Trophoblast cell (in vitro differentiated cells and primary cell): ENCODE measurements around the gene VPS41.

ENCODE experiments used
- DNase-seq, 2 donors: peaks; one replicate each; pipeline ENCODE4 v3.0.0-alpha.2; 2016
- H2AFZ ChIP-seq: 2 replicates; pipeline ENCODE4 v1.6.1; 2013; ENCODE audit warnings: low read length, moderate library complexity, mild to moderate bottlenecking; ENCODE audit not compliant: insufficient read depth, poor library complexity
- H2AK5ac ChIP-seq: 2 replicates; pipeline ENCODE4 v1.6.1; 2013; ENCODE audit warnings: mild to moderate bottlenecking, low read length
- H2BK120ac ChIP-seq: 2 replicates; pipeline ENCODE4 v1.6.1; 2013; ENCODE audit warnings: low read length, mild to moderate bottlenecking, moderate library complexity; ENCODE audit not compliant: insufficient read depth, poor library complexity
- H2BK12ac ChIP-seq: 2 replicates; pipeline ENCODE4 v1.6.1; 2013; ENCODE audit warnings: mild to moderate bottlenecking, low read length, moderate library complexity
- H2BK5ac ChIP-seq: 2 replicates; pipeline ENCODE4 v1.6.1; 2013; ENCODE audit warnings: low read length, low read depth, moderate library complexity, mild to moderate bottlenecking; ENCODE audit not compliant: poor library complexity
- H3K14ac ChIP-seq: 2 replicates; pipeline ENCODE4 v1.6.1; 2013; ENCODE audit warnings: mild to moderate bottlenecking, low read length
- H3K18ac ChIP-seq: 2 replicates; pipeline ENCODE4 v1.6.1; 2013; ENCODE audit warnings: mild to moderate bottlenecking, low read length
- H3K23ac ChIP-seq: 2 replicates; pipeline ENCODE4 v1.6.1; 2013; ENCODE audit warnings: low read length
- H3K27ac ChIP-seq: 2 replicates; pipeline ENCODE4 v1.5.1; 2013; ENCODE audit warnings: low read depth, mild to moderate bottlenecking, inconsistent platforms, low read length, moderate library complexity
- H3K27me3 ChIP-seq: 2 replicates; pipeline ENCODE4 v1.6.1; 2013; ENCODE audit warnings: inconsistent platforms, mild to moderate bottlenecking, low read length, moderate library complexity; ENCODE audit not compliant: insufficient read depth
- H3K36me3 ChIP-seq, 2 experiments: 1 replicate in 1 of 2; 2 replicates in 1 of 2; pipeline ENCODE4 v1.6.1; 2013; ENCODE audit warnings: low read length in 2 of 2, mild to moderate bottlenecking in 2 of 2, moderate library complexity in 1 of 2; ENCODE audit not compliant: insufficient read depth in 2 of 2, control insufficient read depth in 1 of 2
- H3K4ac ChIP-seq: 2 replicates; pipeline ENCODE4 v1.6.1; 2013; ENCODE audit warnings: low read depth, mild to moderate bottlenecking, low read length, moderate library complexity
- H3K4me1 ChIP-seq, 2 experiments: 1 replicate in 1 of 2; 2 replicates in 1 of 2; pipeline ENCODE4 v1.6.1; 2013; ENCODE audit warnings: low read length in 2 of 2, mild to moderate bottlenecking in 2 of 2, moderate library complexity in 1 of 2; ENCODE audit not compliant: insufficient read depth in 2 of 2, control insufficient read depth in 1 of 2
- H3K4me2 ChIP-seq: 2 replicates; pipeline ENCODE4 v1.6.1; 2013; ENCODE audit warnings: inconsistent platforms, mild to moderate bottlenecking, low read length, moderate library complexity
- H3K4me3 ChIP-seq: 2 replicates; pipeline ENCODE4 v1.5.1; 2013; ENCODE audit warnings: mild to moderate bottlenecking, low read depth, low read length, inconsistent platforms
- H3K79me1 ChIP-seq: one replicate; pipeline ENCODE4 v1.6.1; 2013; ENCODE audit warnings: low read length
- H3K79me2 ChIP-seq: 2 replicates; pipeline ENCODE4 v1.6.1; 2013; ENCODE audit warnings: low read length, mild to moderate bottlenecking; ENCODE audit not compliant: control insufficient read depth, insufficient read depth, poor library complexity
- H3K9ac ChIP-seq: 2 replicates; pipeline ENCODE4 v1.6.1; 2013; ENCODE audit warnings: mild to moderate bottlenecking, low read length
- H3K9me3 ChIP-seq: 2 replicates; pipeline ENCODE4 v1.6.1; 2013; ENCODE audit warnings: low read depth, mild to moderate bottlenecking, control low read depth, inconsistent platforms, low read length; ENCODE audit not compliant: insufficient read depth
- H4K12ac ChIP-seq: 2 replicates; pipeline ENCODE4 v1.6.1; 2013; ENCODE audit warnings: low read depth, mild to moderate bottlenecking, low read length, moderate library complexity
- H4K8ac ChIP-seq: 2 replicates; pipeline ENCODE4 v1.6.1; 2013; ENCODE audit warnings: low read depth, mild to moderate bottlenecking, low read length, moderate library complexity
- H4K91ac ChIP-seq: one replicate; pipeline ENCODE4 v1.6.1; 2013; ENCODE audit warnings: low read depth, mild to moderate bottlenecking, low read length, moderate library complexity
- WGBS: extraction: QIAGEN DNeasy Blood & Tissue Kit; methylation state at CpG from one replicate; pipeline ENCODE4 v1.1.7; 2013; ENCODE audit warnings: missing lambda C conversion rate; ENCODE audit not compliant: insufficient read length, insufficient coverage; ENCODE audit errors: extremely low coverage; 5-methylcytosine and 5-hydroxymethylcytosine counted together

Gene VPS41

GRCh38 chr7:38940774-38941173, 31.8 kb upstream of the VPS41 start:
- no peak overlapping the region for H2BK12ac ChIP-seq
- no peak overlapping the region for H3K4me2 ChIP-seq
- no peak overlapping the region for H2BK120ac ChIP-seq
- H3K79me1 ChIP-seq = no peaks in the 10 kb centered on the region
- H2AK5ac ChIP-seq = no peak overlapping the region
- no CpG with 5 or more reads among the region's 3 CpGs for WGBS
- H3K14ac ChIP-seq = no peak overlapping the region
- H2AFZ ChIP-seq = no peak overlapping the region
- no peaks in the 10 kb centered on the region for H3K9me3 ChIP-seq
- H4K91ac ChIP-seq = no peak overlapping the region
- H2BK5ac ChIP-seq = no peak overlapping the region
- no peak for DNase-seq
- H3K23ac ChIP-seq = no peak overlapping the region
- no peak overlapping the region for H4K8ac ChIP-seq
- H3K9ac ChIP-seq = no peak overlapping the region
- no peak overlapping the region for H4K12ac ChIP-seq
- no peaks in the 10 kb centered on the region for H3K36me3 ChIP-seq
- H3K4me1 ChIP-seq = peaks cover 0 to 3% of the 10 kb centered on the region in 2 experiments
- no peaks in the 10 kb centered on the region for H3K79me2 ChIP-seq
- H3K4ac ChIP-seq = no peak overlapping the region
- no peak overlapping the region for H3K18ac ChIP-seq
- H3K27ac ChIP-seq = no peak overlapping the region
- no peak overlapping the region for H3K4me3 ChIP-seq
- H3K27me3 ChIP-seq = no peaks in the 10 kb centered on the region

GRCh38 chr7:38938589-38938988, 29.6 kb upstream of the VPS41 start:
- H3K36me3 ChIP-seq = no peaks in the 10 kb centered on the region
- H3K4me1 ChIP-seq = peaks cover 0 to 3% of the 10 kb centered on the region in 2 experiments
- H3K27ac ChIP-seq = no peak overlapping the region
- H3K9me3 ChIP-seq = no peaks in the 10 kb centered on the region
- no peak overlapping the region for H2AK5ac ChIP-seq
- no CpG with 5 or more reads among the region's 4 CpGs for WGBS
- DNase-seq = no peak
- H3K4ac ChIP-seq = no peak overlapping the region
- no peak overlapping the region for H2AFZ ChIP-seq
- H4K8ac ChIP-seq = no peak overlapping the region
- no peak overlapping the region for H3K23ac ChIP-seq
- H3K27me3 ChIP-seq = no peaks in the 10 kb centered on the region
- H2BK5ac ChIP-seq = no peak overlapping the region
- no peak overlapping the region for H4K12ac ChIP-seq
- H2BK120ac ChIP-seq = no peak overlapping the region
- no peak overlapping the region for H3K9ac ChIP-seq
- no peak overlapping the region for H3K4me3 ChIP-seq
- no peaks in the 10 kb centered on the region for H3K79me2 ChIP-seq
- H2BK12ac ChIP-seq = no peak overlapping the region
- no peak overlapping the region for H3K18ac ChIP-seq
- H3K79me1 ChIP-seq = no peaks in the 10 kb centered on the region
- H4K91ac ChIP-seq = no peak overlapping the region
- H3K14ac ChIP-seq = no peak overlapping the region
- H3K4me2 ChIP-seq = no peak overlapping the region

- Histone ChIP-seq H4K12ac (no peak overlapping the region), H4K91ac (no peak overlapping the region), H2AFZ (no peak overlapping the region), H3K9me3 (no peaks in the 10 kb centered on the region), H3K36me3 (no peaks in the 10 kb centered on the region), H2AK5ac (no peak overlapping the region), H3K4me2 (no peak overlapping the region), H2BK12ac (no peak overlapping the region), H3K23ac (no peak overlapping the region), H3K4ac (no peak overlapping the region), H3K4me3 (no peak overlapping the region), H3K27ac (no peak overlapping the region), H3K14ac (no peak overlapping the region), H3K27me3 (no peaks in the 10 kb centered on the region), H2BK120ac (no peak overlapping the region), H3K4me1 (peaks cover 0 to 3% of the 10 kb centered on the region in 2 experiments), H3K9ac (no peak overlapping the region), H3K18ac (no peak overlapping the region), H3K79me2 (no peaks in the 10 kb centered on the region), H3K79me1 (no peaks in the 10 kb centered on the region), H4K8ac (no peak overlapping the region), H2BK5ac (no peak overlapping the region)
- no CpG with 5 or more reads among the region's 1 CpG for WGBS
- DNase-seq = no peak
Observed at GRCh38 chr7:38938001-38938485, 29.1 kb upstream of the VPS41 start.

- Histone ChIP-seq H4K8ac (no peak overlapping the region), H3K36me3 (no peaks in the 10 kb centered on the region)
Observed at GRCh38 chr7:38936641-38937040, 27.6 kb upstream of the VPS41 start.

More at GRCh38 chr7:38936641-38937040, 27.6 kb upstream of the VPS41 start:
- Histone ChIP-seq H2BK5ac (no peak overlapping the region), H3K4me3 (no peak overlapping the region), H2AFZ (no peak overlapping the region), H3K4ac (no peak overlapping the region), H2BK120ac (no peak overlapping the region), H3K18ac (no peak overlapping the region), H3K27ac (no peak overlapping the region), H3K79me2 (no peaks in the 10 kb centered on the region), H4K91ac (no peak overlapping the region), H3K4me1 (peaks cover 0 to 3% of the 10 kb centered on the region in 2 experiments), H3K9me3 (no peaks in the 10 kb centered on the region), H3K4me2 (no peak overlapping the region), H2AK5ac (no peak overlapping the region), H3K23ac (no peak overlapping the region), H3K27me3 (no peaks in the 10 kb centered on the region), H2BK12ac (no peak overlapping the region), H4K12ac (no peak overlapping the region), H3K14ac (no peak overlapping the region), H3K9ac (no peak overlapping the region), H3K79me1 (no peaks in the 10 kb centered on the region)
- no peak for DNase-seq
- no CpG with 5 or more reads among the region's 1 CpG for WGBS
